H1 (cell line): Measurements from ENCODE around the gene PIGA. TPM values are rescaled to one million over a fixed set of nuclear protein-coding genes. Genes with fewer than 3 reads are reported as not detected.
"Not testable (repeated sequence)": the region's sequence is repeated elsewhere in the genome, so short reads cannot be mapped to it uniquely, and the experiment has no call there.

ENCODE experiments used
- CTCF ChIA-PET: fragments of 300-600 bp; sonication (Branson Sonifier 250); formaldehyde crosslinking; loops from one replicate; lab custom pipeline; 2021; ENCODE audit not compliant: partially characterized antibody; lab: Charles Lee
- POLR2A ChIA-PET: fragments of 300-600 bp; sonication (Branson Sonifier 250); formaldehyde crosslinking; loops from one replicate; lab custom pipeline; 2021; ENCODE audit warnings: inconsistent platforms; ENCODE audit not compliant: partially characterized antibody; lab: Charles Lee
- DNase-seq, 2 experiments: peaks; one replicate each; pipeline versions ENCODE4 v3.0.0 to v3.0.0-alpha.2; 2010 to 2022; ENCODE audit warnings: low spot score in 2 of 2, low read depth in 1 of 2, mixed read lengths in 1 of 2
- FAIRE-seq: peaks from 2 replicates; lab custom pipeline; 2011; peaks lifted over from hg19 to GRCh38; lab: Jason Lieb, UNC
- H2AFZ ChIP-seq: 2 replicates; pipeline ENCODE4 v1.8.1; 2012; ENCODE audit warnings: low read length, inconsistent platforms
- H2AK5ac ChIP-seq: 2 replicates; pipeline ENCODE4 v1.6.1; 2013; ENCODE audit warnings: low read depth, low read length
- H2BK120ac ChIP-seq: replicated peaks from 2 replicates; pipeline ENCODE3; 2013; ENCODE audit warnings: low read depth, low read length, inconsistent platforms
- H2BK12ac ChIP-seq: 2 replicates; pipeline ENCODE4 v1.6.1; 2013; ENCODE audit warnings: low read depth, low read length
- H2BK15ac ChIP-seq: 2 replicates; pipeline ENCODE4 v1.6.1; 2013; ENCODE audit warnings: low read length
- H2BK20ac ChIP-seq: 2 replicates; pipeline ENCODE4 v1.6.1; 2013; ENCODE audit warnings: low read length
- H2BK5ac ChIP-seq: 2 replicates; pipeline ENCODE4 v1.6.1; 2013; ENCODE audit warnings: low read depth, low read length
- H3K14ac ChIP-seq: 2 replicates; pipeline ENCODE4 v1.6.1; 2013; ENCODE audit warnings: inconsistent platforms; ENCODE audit not compliant: insufficient read length
- H3K18ac ChIP-seq: 2 replicates; pipeline ENCODE4 v1.6.1; 2013; ENCODE audit warnings: low read length; ENCODE audit errors: extremely low read depth
- H3K23ac ChIP-seq: 2 replicates; pipeline ENCODE4 v1.6.1; 2013; ENCODE audit warnings: inconsistent platforms; ENCODE audit not compliant: insufficient read length
- H3K23me2 ChIP-seq: 2 replicates; pipeline ENCODE4 v1.6.1; 2013; ENCODE audit warnings: low read depth, low read length
- H3K27ac ChIP-seq: 2 replicates; pipeline ENCODE4 v1.6.1; 2011; ENCODE audit warnings: low read depth, low read length, inconsistent platforms
- H3K27me3 ChIP-seq, 4 experiments: replicated peaks in 1 of 4; 1 replicate in 1 of 4; 2 replicates in 3 of 4; pipeline versions ENCODE4 v1.6.1 to v1.8.1; 2011 to 2013; ENCODE audit warnings: low read length in 3 of 4, mild to moderate bottlenecking in 3 of 4, inconsistent platforms in 2 of 4, mixed read lengths in 2 of 4, moderate library complexity in 1 of 4; ENCODE audit not compliant: control insufficient read depth in 3 of 4, insufficient read depth in 3 of 4; ENCODE audit errors: extremely low read depth in 1 of 4
- H3K36me3 ChIP-seq, 4 experiments: 2 replicates each; pipeline versions ENCODE4 v1.6.1 to v1.8.1; 2011 to 2013; ENCODE audit warnings: mild to moderate bottlenecking in 4 of 4, low read length in 3 of 4, moderate library complexity in 2 of 4, control low read depth in 1 of 4, inconsistent platforms in 1 of 4; ENCODE audit not compliant: insufficient read depth in 4 of 4, control insufficient read depth in 2 of 4
- H3K4ac ChIP-seq: replicated peaks from 2 replicates; pipeline ENCODE3; 2013; ENCODE audit warnings: low read length, low read depth, mixed read lengths, inconsistent platforms; ENCODE audit not compliant: insufficient read length
- H3K4me1 ChIP-seq, 4 experiments: replicated peaks in 1 of 4; 1 replicate in 1 of 4; 2 replicates in 3 of 4; pipeline versions ENCODE4 v1.6.1 to v1.8.1; 2011 to 2013; ENCODE audit warnings: low read length in 3 of 4, inconsistent platforms in 2 of 4, mixed read lengths in 1 of 4; ENCODE audit not compliant: insufficient read depth in 4 of 4, control insufficient read depth in 3 of 4
- H3K4me2 ChIP-seq, 2 experiments: 2 replicates each; pipeline versions ENCODE4 v1.6.1 to v1.8.1; 2011 to 2013; ENCODE audit warnings: low read depth in 2 of 2, low read length in 2 of 2, control low read depth in 1 of 2, inconsistent platforms in 1 of 2, mild to moderate bottlenecking in 1 of 2; ENCODE audit not compliant: insufficient read depth in 1 of 2
- H3K4me3 ChIP-seq, 4 experiments: fragments of 200-600, 300-600 bp in 1 of 4; sonication (generic), shearing (Covaris generic), sonication (Bioruptor Twin) in 1 of 4; 2 replicates each; pipeline versions ENCODE4 v1.5.1 to v1.8.1; 2011 to 2016; ENCODE audit warnings: low read length in 4 of 4, low read depth in 3 of 4, control low read depth in 2 of 4, inconsistent platforms in 2 of 4, mild to moderate bottlenecking in 2 of 4, mixed read lengths in 1 of 4, moderate library complexity in 1 of 4; ENCODE audit not compliant: insufficient read depth in 2 of 4; ENCODE audit errors: extremely low read depth in 1 of 4
- H3K56ac ChIP-seq: replicated peaks from 2 replicates; pipeline ENCODE3; 2013; ENCODE audit warnings: low read depth, mild to moderate bottlenecking, mixed read lengths, low read length, inconsistent platforms; ENCODE audit not compliant: insufficient read length
- H3K79me1 ChIP-seq: 2 replicates; pipeline ENCODE4 v1.6.1; 2013; ENCODE audit warnings: low read depth, low read length, control low read depth
- H3K79me2 ChIP-seq, 2 experiments: 2 replicates each; pipeline versions ENCODE4 v1.6.1 to v1.8.1; 2012 to 2013; ENCODE audit warnings: low read length in 2 of 2, mild to moderate bottlenecking in 2 of 2, inconsistent platforms in 1 of 2; ENCODE audit not compliant: insufficient read depth in 2 of 2, control insufficient read depth in 1 of 2
- H3K9ac ChIP-seq, 4 experiments: replicated peaks in 1 of 4; 1 replicate in 1 of 4; 2 replicates in 3 of 4; pipeline versions ENCODE4 v1.6.1 to v1.8.1; 2011 to 2013; ENCODE audit warnings: low read depth in 3 of 4, low read length in 3 of 4, control low read depth in 2 of 4, mild to moderate bottlenecking in 2 of 4, moderate library complexity in 2 of 4, inconsistent platforms in 1 of 4; ENCODE audit errors: extremely low read depth in 1 of 4
- H3K9me3 ChIP-seq, 2 experiments: 2 replicates each; pipeline versions ENCODE4 v1.6.1 to v1.8.1; 2012 to 2013; ENCODE audit warnings: mild to moderate bottlenecking in 2 of 2, moderate library complexity in 2 of 2, control low read depth in 1 of 2, inconsistent platforms in 1 of 2, low read depth in 1 of 2, low read length in 1 of 2, mixed read lengths in 1 of 2; ENCODE audit not compliant: insufficient read depth in 2 of 2
- H4K20me1 ChIP-seq, 2 experiments: replicated peaks in 1 of 2; 2 replicates each; pipeline versions ENCODE3 to v1.8.1; 2011 to 2013; ENCODE audit warnings: inconsistent platforms in 2 of 2, low read length in 2 of 2, mild to moderate bottlenecking in 1 of 2; ENCODE audit not compliant: insufficient read depth in 2 of 2, control insufficient read depth in 1 of 2
- H4K5ac ChIP-seq: 2 replicates; pipeline ENCODE4 v1.6.1; 2013; ENCODE audit warnings: low read length, low read depth, mixed read lengths, inconsistent platforms; ENCODE audit not compliant: insufficient read length
- H4K8ac ChIP-seq: 2 replicates; pipeline ENCODE4 v1.8.0; 2013; ENCODE audit warnings: mild to moderate bottlenecking, moderate library complexity, low read length, inconsistent platforms; ENCODE audit not compliant: insufficient read depth; ENCODE audit errors: extremely low read depth
- H4K91ac ChIP-seq: replicated peaks from 2 replicates; pipeline ENCODE3; 2013; ENCODE audit warnings: low read length, mixed read lengths, inconsistent platforms; ENCODE audit not compliant: insufficient read length
- CHD2 ChIP-seq: IDR thresholded peaks from 2 replicates; pipeline ENCODE4 v1.6.1; 2012; ENCODE audit warnings: low read length, improper control_type of control experiment
- MAX ChIP-seq: IDR thresholded peaks from 2 replicates; pipeline ENCODE4 v1.6.1; 2012; ENCODE audit warnings: inconsistent platforms
- WGBS, 2 experiments: shearing (Covaris generic) in 1 of 2; methylation state at CpG; one replicate each; pipeline versions ENCODE4 v1.1.6 to v1.1.7; 2013 to 2015; ENCODE audit warnings: low lambda C conversion rate in 2 of 2, mixed read lengths in 2 of 2, inconsistent platforms in 1 of 2, low coverage in 1 of 2, missing lambda C conversion rate in 1 of 2; ENCODE audit not compliant: insufficient replicate concordance in 2 of 2, insufficient coverage in 1 of 2, insufficient read length in 1 of 2; ENCODE audit errors: extremely low coverage in 1 of 2, missing lambda C conversion rate in 1 of 2; 5-methylcytosine and 5-hydroxymethylcytosine counted together
- polyA plus RNA-seq, 7 experiments: library from polyadenylated mRNA; depleted of rRNA in 3 of 7; stranded (reverse) in 5 of 7; unstranded in 2 of 7; fragments of >200 nt in 5 of 7; fragments of 200-250 nt in 2 of 7; gene quantifications; 1 replicate in 5 of 7; 2 replicates in 1 of 7; 4 replicates in 1 of 7; pipeline versions ENCODE4 v1.2.1 to v1.2.3, GENCODE V29; 2011 to 2013; ENCODE audit warnings: missing spikeins in 2 of 7, mixed read lengths in 2 of 7
- total RNA-seq: library from RNA; stranded (reverse); fragmentation: NEBNext Ultra II Directional; extraction: Animal tissue kit (Norgen Biotek cat#: 25700); gene quantifications from 2 replicates; pipeline ENCODE4 v1.2.1, GENCODE V29; 2021

Gene PIGA
- total and polyA plus RNA-seq, 2 of the 8 experiments (the other 6 are each of a cell fraction or from before 2014, with no cell fraction given) = 5.0 to 13.4 TPM

DNA sequence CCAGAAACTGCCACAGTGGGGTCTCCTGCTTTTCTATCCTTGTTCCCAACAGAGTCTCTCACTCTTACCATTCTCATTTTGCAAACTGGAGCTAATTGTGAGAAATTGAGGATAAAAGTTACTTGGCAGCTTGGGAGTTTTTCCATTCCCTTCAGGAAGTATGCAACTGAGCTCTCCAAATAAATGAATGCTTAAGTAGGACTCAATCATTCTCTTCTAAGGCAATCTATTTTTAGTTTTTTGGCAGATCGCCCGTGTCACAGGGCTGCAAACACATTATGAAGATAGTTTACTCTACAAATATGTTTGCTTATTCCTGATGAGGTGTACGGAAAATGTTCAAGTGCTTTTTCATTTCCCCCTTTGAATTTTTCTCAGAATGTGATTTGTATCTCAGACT is 25.2 kb downstream of the PIGA start (continued):
- TF ChIP-seq CHD2 = no peak
- TF ChIP-seq MAX = no peak
- TF ChIP-seq, all 59 proteins: peak for 0

DNA sequence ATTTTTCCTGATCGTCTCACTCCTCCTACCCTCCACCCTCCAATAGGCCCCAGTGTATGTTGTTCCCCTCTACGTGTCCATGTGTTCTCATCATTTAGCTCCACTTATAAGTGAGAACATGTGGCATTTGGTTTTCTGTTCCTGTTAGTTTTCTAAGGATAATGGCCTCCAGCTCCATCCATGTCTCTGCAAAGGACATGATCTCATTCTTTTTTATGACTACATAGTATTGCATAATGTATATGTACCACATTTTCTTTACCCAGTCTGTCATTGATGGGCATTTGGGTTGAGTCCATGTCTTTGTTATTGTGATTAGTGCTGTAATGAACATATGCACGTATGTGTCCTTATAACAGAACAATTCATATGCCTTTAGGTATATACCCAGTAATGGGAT is 29.4 kb downstream of the PIGA start:
- CTCF ChIA-PET = interaction anchor here (0.6 kb wide), 1 partner anchor 1903 kb away, joined by 6 read pairs; no protein-coding TSS in a partner anchor
- H3K4me1 ChIP-seq, H3K27ac ChIP-seq, H3K14ac ChIP-seq, H3K9ac ChIP-seq, H2BK120ac ChIP-seq, H3K27me3 ChIP-seq, H3K23ac ChIP-seq, FAIRE-seq, H3K4me2 ChIP-seq, H3K4me3 ChIP-seq, H3K79me1 ChIP-seq, H4K5ac ChIP-seq, H2AK5ac ChIP-seq, H2BK12ac ChIP-seq, H3K4ac ChIP-seq, H2AFZ ChIP-seq, H2BK5ac ChIP-seq, H4K20me1 ChIP-seq, H2BK15ac ChIP-seq, H4K91ac ChIP-seq, H3K79me2 ChIP-seq, H3K36me3 ChIP-seq, H3K23me2 ChIP-seq, DNase-seq, H3K18ac ChIP-seq, H3K56ac ChIP-seq, H3K9me3 ChIP-seq, H4K8ac ChIP-seq, H2BK20ac ChIP-seq, POLR2A ChIA-PET: not testable (repeated sequence)
- WGBS, 2 experiments = 54% methylated on average over 3 of the region's 3 CpGs; no CpG with 5 or more reads in 1 of the 2 experiments
